ENCODE data around the gene AVP.

DNA sequence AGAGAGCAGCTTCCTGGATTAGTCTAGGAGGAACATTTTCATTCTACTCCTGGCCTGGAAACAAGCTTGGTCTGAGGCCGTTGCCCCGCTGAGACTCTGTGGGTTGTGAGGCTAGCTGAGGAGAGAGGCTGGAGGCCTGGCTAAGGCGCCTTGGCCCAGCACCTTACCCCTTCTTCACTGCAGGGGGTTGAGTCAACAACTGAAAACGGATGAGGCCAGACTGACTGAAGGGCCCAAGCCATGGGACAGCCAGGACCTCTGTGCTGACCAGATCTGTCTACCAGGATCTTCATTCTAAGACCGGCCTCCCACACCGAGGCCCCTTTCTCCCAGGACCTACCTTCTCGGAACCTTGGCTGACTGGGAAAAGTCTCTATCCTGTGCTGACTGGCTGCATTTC is 3.5 kb upstream of the AVP start:
- TF ChIP-seq, protein P1, sequence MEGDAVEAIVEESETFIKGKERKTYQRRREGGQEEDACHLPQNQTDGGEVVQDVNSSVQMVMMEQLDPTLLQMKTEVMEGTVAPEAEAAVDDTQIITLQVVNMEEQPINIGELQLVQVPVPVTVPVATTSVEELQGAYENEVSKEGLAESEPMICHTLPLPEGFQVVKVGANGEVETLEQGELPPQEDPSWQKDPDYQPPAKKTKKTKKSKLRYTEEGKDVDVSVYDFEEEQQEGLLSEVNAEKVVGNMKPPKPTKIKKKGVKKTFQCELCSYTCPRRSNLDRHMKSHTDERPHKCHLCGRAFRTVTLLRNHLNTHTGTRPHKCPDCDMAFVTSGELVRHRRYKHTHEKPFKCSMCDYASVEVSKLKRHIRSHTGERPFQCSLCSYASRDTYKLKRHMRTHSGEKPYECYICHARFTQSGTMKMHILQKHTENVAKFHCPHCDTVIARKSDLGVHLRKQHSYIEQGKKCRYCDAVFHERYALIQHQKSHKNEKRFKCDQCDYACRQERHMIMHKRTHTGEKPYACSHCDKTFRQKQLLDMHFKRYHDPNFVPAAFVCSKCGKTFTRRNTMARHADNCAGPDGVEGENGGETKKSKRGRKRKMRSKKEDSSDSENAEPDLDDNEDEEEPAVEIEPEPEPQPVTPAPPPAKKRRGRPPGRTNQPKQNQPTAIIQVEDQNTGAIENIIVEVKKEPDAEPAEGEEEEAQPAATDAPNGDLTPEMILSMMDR (conservative IDR thresholded peaks at IDR 0.05) = no peak
- TF ChIP-seq EZH2 (IDR thresholded peaks at IDR 0.05; ENCODE audit: low read depth) = no peak

Measured in PC-9 (cell line).